HUES48 (cell line): ENCODE measurements around the gene PIK3R1.
"Not testable (repeated sequence)": the region's sequence is repeated elsewhere in the genome, so short reads cannot be mapped to it uniquely, and the experiment has no call there.

Source experiments
- H3K27ac ChIP-seq: one replicate; pipeline ENCODE4 v1.7.0; 2013; ENCODE audit warnings: low read depth, low read length, inconsistent platforms
- H3K27me3 ChIP-seq: 2 replicates; pipeline ENCODE4 v1.6.1; 2013; ENCODE audit warnings: mild to moderate bottlenecking, low read length; ENCODE audit not compliant: control insufficient read depth, insufficient read depth
- H3K36me3 ChIP-seq: 2 replicates; pipeline ENCODE4 v1.6.1; 2013; ENCODE audit warnings: low read length; ENCODE audit not compliant: control insufficient read depth, insufficient read depth
- H3K4me1 ChIP-seq: 2 replicates; pipeline ENCODE4 v1.6.1; 2013; ENCODE audit warnings: mild to moderate bottlenecking, low read length; ENCODE audit not compliant: control insufficient read depth, insufficient read depth
- H3K4me3 ChIP-seq: 2 replicates; pipeline ENCODE4 v1.5.1; 2013; ENCODE audit warnings: mild to moderate bottlenecking, low read depth, low read length
- H3K9ac ChIP-seq: 2 replicates; pipeline ENCODE4 v1.6.1; 2013; ENCODE audit warnings: mild to moderate bottlenecking, low read depth, low read length, moderate library complexity
- H3K9me3 ChIP-seq: 2 replicates; pipeline ENCODE4 v1.6.1; 2013; ENCODE audit warnings: low read length; ENCODE audit not compliant: control insufficient read depth, insufficient read depth

The PIK3R1 gene

DNA sequence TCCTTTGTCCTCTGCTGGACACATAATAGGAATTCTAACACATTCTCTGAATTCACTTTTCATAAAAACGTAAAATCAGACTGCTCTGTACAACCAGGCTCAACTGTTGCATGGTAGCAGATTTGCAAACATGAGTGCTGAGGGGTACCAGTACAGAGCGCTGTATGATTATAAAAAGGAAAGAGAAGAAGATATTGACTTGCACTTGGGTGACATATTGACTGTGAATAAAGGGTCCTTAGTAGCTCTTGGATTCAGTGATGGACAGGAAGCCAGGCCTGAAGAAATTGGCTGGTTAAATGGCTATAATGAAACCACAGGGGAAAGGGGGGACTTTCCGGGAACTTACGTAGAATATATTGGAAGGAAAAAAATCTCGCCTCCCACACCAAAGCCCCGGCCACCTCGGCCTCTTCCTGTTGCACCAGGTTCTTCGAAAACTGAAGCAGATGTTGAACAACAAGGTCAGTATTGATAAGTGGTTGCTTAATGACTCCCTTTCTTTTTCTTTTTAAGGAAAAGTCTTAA is 11.1 kb downstream of the PIK3R1 start:
- Histone ChIP-seq H3K9me3 (no peaks in the 10 kb centered on the region), H3K27ac (no peak overlapping the region), H3K36me3 (peaks cover 14% of the 10 kb centered on the region), H3K27me3 (no peaks in the 10 kb centered on the region), H3K9ac (no peak overlapping the region), H3K4me3 (no peak overlapping the region), H3K4me1 (no peaks in the 10 kb centered on the region)

DNA sequence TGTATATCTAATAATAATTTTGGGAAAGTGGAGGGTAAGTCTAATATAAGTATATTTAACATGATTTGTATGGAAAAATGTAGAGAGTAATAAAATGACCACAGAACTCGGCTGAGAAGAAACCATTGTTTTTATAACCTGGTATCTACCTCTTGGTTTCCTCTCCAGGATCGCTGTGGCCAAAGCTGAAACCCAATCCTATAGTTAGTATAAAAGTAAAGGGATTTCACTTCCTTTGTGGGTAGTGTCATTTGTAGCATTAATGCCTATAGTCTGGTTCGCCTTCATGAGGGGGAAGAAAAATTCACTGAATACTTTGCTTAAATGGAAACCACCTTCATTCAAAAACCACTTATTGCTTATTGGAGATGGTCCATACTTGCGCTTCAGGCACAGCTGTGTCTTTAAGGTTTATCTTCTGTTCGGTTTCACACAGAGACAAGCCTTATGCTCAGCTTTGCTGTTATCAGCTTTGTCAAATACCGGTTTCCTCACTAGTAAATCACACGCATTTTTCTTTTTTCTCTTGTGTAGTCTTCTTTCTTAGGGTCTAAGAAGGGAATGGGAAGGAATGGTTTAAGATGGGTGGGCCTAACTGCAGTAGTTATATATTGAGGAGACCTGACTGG is 12.1 kb downstream of the PIK3R1 start:
- no peaks in the 10 kb centered on the region for H3K4me1 ChIP-seq
- no peak overlapping the region for H3K27ac ChIP-seq
- H3K27me3 ChIP-seq, result no peaks in the 10 kb centered on the region
- no peak overlapping the region for H3K9ac ChIP-seq
- H3K9me3 ChIP-seq, result no peaks in the 10 kb centered on the region
- H3K36me3 ChIP-seq, result peaks cover 14% of the 10 kb centered on the region
- H3K4me3 ChIP-seq, result no peak overlapping the region

DNA sequence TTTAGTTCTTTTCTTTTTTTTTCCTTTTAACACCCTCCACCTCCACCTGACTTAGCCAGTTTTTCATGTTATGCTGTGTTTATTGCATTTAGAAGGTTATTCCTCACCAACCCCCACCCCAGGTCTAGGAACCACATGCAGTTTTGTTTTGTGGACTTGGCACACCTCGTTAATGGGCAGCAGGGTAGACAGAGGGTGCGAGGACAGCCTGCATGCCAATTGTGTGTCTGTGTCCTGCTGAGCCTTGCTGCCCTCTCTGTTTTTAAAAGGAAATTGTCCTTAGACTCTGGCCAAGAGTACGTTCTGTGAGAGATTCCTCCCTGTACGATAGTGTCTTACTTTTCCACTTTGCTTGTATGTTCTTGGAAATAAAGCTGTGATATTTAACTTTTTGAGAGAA is 13.9 kb downstream of the PIK3R1 start:
- no peaks in the 10 kb centered on the region for H3K4me1 ChIP-seq
- H3K9me3 ChIP-seq, result no peaks in the 10 kb centered on the region
- H3K36me3 ChIP-seq, result peaks cover 14% of the 10 kb centered on the region
- no peak overlapping the region for H3K4me3 ChIP-seq
- H3K27ac ChIP-seq, result no peak overlapping the region
- no peaks in the 10 kb centered on the region for H3K27me3 ChIP-seq
- H3K9ac ChIP-seq, result no peak overlapping the region

DNA sequence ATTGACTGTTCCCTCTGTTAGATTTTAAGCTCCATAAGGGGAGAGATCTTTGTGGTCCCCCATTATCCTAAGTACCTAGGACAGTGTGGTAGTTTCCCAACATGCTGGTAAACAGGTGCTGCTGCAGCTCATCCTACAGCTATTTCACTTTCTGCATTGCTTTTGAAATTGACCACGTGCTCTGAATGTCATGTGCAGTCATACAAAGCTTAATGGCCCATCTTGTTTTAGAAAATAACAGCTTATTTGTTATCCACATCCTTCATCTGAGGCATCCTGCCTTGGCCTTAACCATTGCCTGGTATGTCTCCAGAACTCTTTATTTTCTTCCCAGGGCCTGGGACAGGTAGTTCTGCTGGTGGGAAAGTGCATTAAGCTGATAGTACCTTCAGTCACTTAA is 14.7 kb downstream of the PIK3R1 start:
- Histone ChIP-seq H3K9ac (no peak overlapping the region), H3K27ac (no peak overlapping the region), H3K36me3 (peaks cover 14% of the 10 kb centered on the region), H3K4me3 (no peak overlapping the region), H3K9me3 (no peaks in the 10 kb centered on the region), H3K27me3 (no peaks in the 10 kb centered on the region), H3K4me1 (no peaks in the 10 kb centered on the region)

DNA sequence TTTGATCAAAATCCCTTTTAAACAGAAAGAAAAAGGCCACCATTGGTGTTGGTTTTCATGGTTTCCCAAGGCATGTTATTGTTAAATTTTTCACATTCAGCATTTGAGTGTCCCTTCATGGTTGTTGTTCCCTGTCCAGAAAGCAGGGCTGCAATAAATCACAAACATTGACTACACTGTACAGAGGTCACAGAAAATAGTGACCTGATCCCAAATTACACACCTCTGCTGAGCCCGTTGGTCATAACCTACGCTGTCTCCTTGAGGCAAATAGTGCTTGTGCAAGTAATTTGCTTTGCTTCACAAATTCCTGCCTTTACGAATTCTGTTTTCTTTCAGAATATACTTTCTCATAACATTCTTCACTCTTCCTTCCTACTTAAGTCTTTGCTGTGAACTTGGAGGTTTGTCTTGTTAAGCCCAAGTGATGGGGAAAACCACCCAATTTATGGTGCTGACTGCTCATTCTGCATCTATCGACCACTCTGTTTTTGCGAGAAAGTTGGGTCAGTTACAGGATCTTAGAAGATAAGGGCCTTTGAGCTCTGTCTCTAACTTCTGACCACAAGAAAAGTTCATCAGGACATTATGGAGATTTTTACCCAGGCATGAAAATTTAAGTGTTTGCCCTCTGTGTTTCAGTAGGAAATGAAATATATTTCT is 16.0 kb downstream of the PIK3R1 start:
- H3K4me3 ChIP-seq, result no peak overlapping the region
- peaks cover 12% of the 10 kb centered on the region for H3K36me3 ChIP-seq
- H3K9ac ChIP-seq, result no peak overlapping the region
- no peaks in the 10 kb centered on the region for H3K27me3 ChIP-seq
- no peaks in the 10 kb centered on the region for H3K9me3 ChIP-seq
- H3K27ac ChIP-seq, result no peak overlapping the region
- no peaks in the 10 kb centered on the region for H3K4me1 ChIP-seq

DNA sequence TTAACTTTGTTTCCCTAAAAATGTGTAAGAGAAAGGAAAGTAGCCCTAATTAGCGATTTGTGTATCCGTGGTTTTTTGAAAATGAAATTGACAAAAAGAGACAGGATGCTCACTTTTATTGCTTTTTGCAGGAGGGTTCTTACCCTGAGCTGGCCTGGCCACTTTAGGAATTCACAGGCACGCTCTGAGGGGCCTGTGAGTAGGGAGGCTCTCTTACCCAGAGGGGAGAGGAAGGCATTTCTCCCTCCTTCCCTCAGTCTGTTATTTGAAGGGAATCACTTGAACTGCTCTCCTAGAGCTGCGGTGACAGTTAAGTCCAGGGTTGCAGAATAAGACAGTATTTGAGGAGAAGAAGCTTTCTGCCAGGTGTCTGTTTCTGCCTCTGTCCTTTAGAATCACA is 16.7 kb downstream of the PIK3R1 start:
- H3K9ac ChIP-seq, result no peak overlapping the region
- H3K4me3 ChIP-seq, result no peak overlapping the region
- no peak overlapping the region for H3K27ac ChIP-seq
- 0 out of 2 replicates have a peak, but pooled peaks cover 5% of the 10 kb centered on the region for H3K36me3 ChIP-seq
- H3K4me1 ChIP-seq, result peaks cover 3% of the 10 kb centered on the region; the same call in 1 of the 2 replicates
- H3K27me3 ChIP-seq, result no peaks in the 10 kb centered on the region
- H3K9me3 ChIP-seq, result no peaks in the 10 kb centered on the region

DNA sequence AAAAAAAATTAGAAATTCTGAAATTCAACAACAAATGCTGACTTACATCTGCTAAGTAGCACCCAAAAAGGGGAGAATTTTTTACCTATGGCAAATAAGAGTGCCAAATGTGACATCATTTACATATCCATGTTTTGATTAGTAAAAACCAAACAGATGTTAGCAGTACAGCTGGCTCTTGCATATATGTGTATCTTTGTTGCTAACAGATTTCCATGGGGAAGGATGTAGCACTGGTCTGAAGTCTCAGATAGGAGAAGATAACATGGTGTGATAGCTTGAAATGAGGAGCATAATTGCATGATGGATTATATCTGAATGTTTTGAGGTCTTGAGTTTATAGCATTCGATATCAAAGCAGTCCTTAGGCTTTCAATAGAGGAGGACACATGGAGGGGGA is 17.5 kb downstream of the PIK3R1 start:
- H3K4me1 ChIP-seq, result peaks cover 4% of the 10 kb centered on the region; the same call in 1 of the 2 replicates
- no peak overlapping the region for H3K9ac ChIP-seq
- no peak overlapping the region for H3K4me3 ChIP-seq
- H3K36me3 ChIP-seq, result no peaks in the 10 kb centered on the region
- H3K9me3 ChIP-seq, result no peaks in the 10 kb centered on the region
- no peak overlapping the region for H3K27ac ChIP-seq
- no peaks in the 10 kb centered on the region for H3K27me3 ChIP-seq

DNA sequence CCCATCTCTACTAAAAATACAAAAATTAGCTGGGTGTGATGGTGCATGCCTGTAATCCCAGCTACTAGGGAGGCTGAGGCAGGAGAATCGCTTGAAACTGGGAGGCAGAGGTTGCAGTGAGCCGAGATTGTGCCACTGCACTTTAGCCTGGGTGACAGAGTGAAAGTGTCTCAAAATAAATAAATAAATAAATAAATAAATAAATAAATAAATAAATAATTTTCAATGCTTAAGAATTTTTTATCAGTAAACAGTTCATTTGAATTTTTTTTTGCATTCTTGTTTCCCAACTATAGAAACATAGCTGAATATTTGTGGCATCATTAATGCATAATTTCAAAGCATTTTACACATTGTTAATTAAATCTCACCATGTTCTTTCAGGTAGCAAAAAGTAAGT is 19.7 kb downstream of the PIK3R1 start:
- not testable (repeated sequence) for H3K27me3 ChIP-seq, H3K27ac ChIP-seq, H3K9ac ChIP-seq, H3K4me3 ChIP-seq, H3K4me1 ChIP-seq, H3K36me3 ChIP-seq, H3K9me3 ChIP-seq

DNA sequence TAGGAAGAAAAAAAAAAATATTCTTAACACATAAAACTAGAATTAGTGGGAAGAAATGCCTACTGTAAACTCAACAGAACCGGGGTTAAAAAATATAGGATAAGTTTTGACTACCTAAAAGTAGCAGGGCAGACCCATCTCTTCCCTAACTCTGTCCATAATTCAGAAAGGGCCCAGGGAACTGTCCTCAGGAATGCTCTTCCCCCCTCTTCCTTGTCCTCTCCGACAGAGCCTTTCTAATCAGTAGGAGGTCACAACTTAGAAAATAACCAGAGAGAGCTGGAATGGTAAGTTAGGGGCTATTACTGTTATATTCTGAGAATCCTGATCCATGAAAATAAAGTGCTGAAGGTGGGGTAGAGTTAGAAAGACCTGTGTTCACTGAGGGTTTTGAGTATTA is 22.2 kb downstream of the PIK3R1 start:
- Histone ChIP-seq H3K4me1 (peaks cover 4% of the 10 kb centered on the region; the same call in 1 of the 2 replicates), H3K9me3 (no peaks in the 10 kb centered on the region), H3K36me3 (no peaks in the 10 kb centered on the region), H3K27ac (no peak overlapping the region), H3K4me3 (no peak overlapping the region), H3K9ac (no peak overlapping the region), H3K27me3 (no peaks in the 10 kb centered on the region)

DNA sequence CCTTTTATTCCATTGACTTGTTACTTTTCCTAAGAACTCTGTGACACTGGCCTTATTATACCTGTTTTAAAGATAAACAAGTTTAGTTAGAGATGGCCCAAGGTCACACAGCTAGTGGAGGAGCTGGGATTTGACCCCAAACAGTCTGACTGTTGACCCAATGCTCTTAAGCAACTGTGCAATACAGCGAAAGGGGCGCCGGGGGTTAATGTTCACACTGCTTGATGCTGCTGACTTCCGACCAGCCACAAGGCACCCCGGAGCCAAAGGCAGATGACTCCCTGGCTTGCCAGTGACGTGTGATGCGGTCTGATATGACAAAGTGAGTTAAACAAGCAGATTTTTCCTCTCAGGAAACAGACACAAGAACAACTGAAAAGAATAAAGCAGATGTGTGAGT is 23.9 kb downstream of the PIK3R1 start:
- Histone ChIP-seq H3K4me1 (peaks cover 15% of the 10 kb centered on the region), H3K27me3 (no peaks in the 10 kb centered on the region), H3K36me3 (no peaks in the 10 kb centered on the region), H3K4me3 (no peak overlapping the region), H3K9me3 (no peaks in the 10 kb centered on the region), H3K27ac (peak overlapping the region; percentile 30), H3K9ac (no peak overlapping the region)

DNA sequence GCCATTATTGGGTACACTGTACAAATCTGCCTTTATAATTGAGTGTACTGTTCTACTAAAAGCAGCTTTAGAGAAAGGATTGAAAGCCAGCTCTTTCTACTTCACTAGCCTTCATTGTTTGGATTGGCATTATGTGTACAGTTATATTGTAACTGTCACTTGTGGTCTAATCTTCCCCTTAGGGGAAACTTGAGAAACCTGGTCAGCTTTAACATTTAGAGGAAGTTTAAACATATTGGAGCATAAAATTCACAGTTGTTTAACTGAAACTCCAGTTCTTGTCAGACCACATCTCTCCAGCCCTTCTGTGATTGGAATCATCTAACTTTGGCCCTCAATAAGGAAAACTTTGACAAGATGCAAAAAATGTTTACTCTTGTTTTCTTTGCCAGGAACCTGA is 24.6 kb downstream of the PIK3R1 start:
- Histone ChIP-seq H3K36me3 (no peaks in the 10 kb centered on the region), H3K27ac (no peak overlapping the region), H3K27me3 (no peaks in the 10 kb centered on the region), H3K4me3 (no peak overlapping the region), H3K9me3 (no peaks in the 10 kb centered on the region), H3K4me1 (peaks cover 15% of the 10 kb centered on the region), H3K9ac (no peak overlapping the region)
